Daoy (cell line): ENCODE measurements around the gene FAM72A. TPM values are rescaled to one million over a fixed set of nuclear protein-coding genes. Genes with fewer than 3 reads are reported as not detected.
"Not testable (repeated sequence)": the region's sequence is repeated elsewhere in the genome, so short reads cannot be mapped to it uniquely, and the experiment has no call there.

Source experiments
- DNase-seq: peaks from one replicate; pipeline ENCODE4 v3.0.0-alpha.2; 2015; ENCODE audit warnings: low read depth
- total RNA-seq: library from RNA; depleted of rRNA; stranded (reverse); fragments of >200 nt; shearing (Covaris generic); gene quantifications from 2 replicates; pipeline ENCODE4 v1.2.3, GENCODE V29; 2014; rRNA removed

FAM72A gene
- total RNA-seq, 1 experiment from 2014 or later: 11.4 TPM

DNA sequence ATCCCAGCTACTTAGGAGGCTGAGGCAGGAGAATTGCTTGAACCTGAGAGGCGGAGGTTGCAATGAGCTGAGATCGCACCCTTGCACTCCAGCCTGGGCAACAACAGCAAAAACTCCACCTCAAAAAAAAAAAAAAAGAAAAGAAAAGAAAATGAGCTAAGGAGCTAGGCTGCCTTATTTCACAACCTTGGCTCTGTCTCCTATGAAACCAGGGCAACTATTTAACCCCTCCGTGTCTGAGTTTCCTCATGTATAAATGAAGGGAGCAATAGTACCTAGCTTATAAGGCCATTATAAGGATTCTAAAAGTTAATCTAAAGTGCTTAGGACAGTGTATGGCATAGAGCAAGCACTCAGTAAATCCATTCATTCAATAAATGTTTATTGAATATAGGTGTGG lies 32.8 kb downstream of the FAM72A start:
- not testable (repeated sequence) for DNase-seq

DNA sequence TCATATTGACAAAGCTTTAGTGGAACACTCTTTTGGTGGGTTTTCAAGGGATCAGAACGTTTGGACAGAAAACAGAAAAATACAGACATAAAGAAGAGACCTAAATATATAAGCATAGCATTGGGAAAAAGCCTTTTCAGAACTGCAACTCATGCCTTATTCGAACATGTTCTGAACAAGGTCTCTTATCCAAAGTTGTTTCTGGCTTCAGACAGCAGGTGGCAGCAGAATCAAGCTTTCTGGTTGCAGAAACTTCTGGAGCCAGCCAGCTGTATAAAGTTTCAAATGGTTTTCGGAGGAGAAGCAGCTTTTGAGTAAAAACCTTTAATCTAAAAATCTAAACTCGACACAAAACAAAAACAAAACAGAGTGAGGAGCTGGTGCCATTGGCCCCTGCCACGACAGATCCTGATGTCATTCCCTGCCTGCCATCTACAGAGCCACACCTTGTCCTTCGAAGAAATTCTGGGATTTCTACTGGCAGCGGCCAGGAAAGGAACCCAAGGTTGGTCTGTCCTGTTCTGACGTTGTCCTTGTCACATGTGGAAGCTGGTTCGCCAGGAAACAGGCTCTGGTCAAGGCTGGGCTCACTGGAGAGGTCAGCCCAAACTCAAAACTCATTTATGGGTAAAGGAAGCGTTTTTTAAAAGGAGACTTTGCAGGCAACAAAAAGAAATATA lies 35.1 kb downstream of the FAM72A start:
- not testable (repeated sequence) for DNase-seq

DNA sequence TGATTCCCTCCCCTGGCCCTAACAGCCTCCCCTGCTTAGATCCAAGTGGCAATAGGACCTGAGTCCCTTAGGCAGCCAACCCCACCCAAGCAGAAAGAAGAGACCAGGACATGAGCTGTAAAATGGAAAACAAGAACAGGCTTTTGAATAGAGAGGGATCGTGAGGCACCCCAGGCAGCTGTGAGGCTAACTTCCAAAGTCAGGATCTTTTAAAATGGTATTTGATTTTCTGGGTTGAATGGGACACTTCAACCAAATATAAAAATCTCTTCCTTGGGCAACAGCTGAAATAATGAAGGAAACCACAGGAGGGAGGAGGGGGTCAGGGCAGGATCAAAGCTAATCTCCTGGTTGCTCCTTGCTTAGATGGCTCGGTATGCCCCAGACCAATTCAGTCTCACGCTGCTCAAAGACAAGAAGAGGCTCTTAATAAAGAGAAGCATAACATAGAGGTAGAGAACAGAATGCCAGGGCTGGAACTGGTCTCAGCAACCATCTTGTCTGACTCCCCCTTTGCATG lies 56.8 kb downstream of the FAM72A start:
- DNase-seq: no peak

DNA sequence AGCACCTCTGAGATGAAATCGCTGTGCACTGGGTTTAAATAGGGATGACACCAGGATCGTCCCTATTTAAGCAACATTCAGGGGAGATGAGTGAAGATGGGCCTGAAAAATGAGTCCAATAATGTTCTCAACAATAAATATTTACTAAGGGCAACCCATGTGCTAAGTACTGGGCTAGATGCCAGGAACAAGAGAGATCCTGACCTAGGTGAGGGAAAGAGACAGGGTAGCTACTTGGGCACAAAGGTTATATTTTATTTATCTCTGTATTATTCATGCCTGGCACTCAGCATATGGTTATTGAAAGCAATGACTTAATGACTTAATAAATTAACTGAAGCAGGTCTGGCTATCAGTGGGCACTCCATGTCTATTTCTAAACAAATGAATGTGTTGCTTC lies 58.0 kb downstream of the FAM72A start:
- DNase-seq: no peak

DNA sequence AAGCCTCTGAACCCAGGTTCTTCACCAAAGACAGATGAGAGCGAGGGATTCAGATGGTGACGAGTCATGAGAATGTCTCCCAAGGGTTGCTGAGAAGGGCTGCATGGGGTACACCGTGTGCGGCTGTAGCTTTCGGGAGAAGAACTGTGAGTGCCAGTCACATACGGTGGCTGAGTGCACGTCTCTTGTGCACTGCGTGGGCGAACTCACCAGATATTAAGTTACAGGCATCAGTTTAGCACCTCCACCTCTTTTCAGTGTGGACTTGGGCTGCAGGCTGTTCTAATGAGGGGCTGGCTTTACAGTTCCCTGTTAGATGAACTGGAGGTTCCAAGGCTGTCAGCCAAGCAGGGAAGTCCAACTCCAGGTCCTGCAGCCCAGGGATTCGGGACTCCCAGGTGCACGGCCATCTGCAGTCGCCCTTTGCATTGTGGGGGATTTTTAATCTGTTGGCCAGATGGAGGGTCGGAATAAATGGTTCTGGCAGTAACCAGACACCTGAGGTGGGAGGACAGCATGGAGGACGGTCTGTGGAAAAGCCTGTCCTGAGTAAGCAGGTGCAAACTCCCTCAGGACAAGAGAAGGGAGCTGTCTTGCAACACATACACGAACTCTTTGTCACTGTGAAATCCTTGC lies 59.0 kb downstream of the FAM72A start:
- no peak for DNase-seq

DNA sequence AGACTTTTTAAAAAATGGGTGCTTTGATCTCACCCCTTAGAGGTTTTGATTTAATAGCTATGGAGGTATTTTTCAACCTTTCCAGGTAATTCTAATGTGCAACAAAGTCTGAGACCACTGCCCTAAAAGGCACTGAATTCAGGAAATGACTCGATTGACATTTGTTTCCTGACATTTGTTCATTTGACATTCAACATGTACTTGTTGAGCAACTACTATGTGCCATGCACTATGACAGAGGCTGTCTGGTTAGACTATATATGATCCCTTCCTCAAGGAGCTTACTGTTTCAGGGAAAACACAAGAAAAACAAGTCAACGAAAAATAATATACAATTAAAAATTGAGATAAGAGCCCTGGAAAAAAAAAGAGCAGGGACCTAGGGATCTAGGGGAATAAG lies 59.9 kb downstream of the FAM72A start:
- no peak for DNase-seq

DNA sequence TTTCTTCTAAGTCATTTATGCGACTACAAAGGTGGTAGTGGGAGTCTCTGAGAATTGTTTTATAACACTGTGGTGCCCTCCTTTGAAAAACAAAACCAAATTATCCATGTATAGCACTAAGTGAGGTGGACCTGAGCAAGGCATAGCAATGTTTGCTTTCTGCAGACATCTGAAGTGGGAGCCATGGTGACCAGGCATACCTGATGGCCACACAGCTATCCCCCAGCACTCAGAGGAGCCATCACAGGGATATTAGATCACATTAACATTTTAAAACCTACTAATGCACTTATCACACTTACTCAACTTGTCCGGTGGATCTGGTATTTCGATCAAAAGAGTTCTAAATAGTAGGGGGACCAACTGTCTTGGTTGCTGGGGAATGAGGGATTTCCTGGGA lies 60.6 kb downstream of the FAM72A start:
- DNase-seq: no peak

DNA sequence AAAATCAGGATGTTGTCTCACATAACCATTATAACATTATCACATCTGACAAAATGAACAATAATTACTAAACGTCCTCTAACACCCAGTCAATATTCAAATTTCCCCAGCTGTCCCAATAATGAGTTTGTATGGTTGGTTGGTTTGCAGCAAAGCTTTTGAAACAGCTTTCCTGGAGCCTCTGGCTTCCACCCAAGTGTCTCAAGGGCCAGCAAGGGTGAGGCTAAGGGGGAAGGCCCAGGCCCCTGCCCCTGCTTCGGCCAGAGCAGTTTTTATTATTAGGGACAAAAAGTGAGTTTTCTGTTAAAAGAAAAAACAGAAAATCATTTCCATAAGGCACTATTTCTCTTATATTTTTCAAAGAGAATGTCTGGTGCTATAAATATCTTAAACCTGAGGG lies 66.4 kb downstream of the FAM72A start:
- no peak for DNase-seq

Other genes starting within 250 kb of the FAM72A start
- gene RAB7B, start 199.4 kb downstream of the FAM72A start, total RNA-seq: 2.7 and 3.5 TPM in 2 replicates
- not detected in 2 replicates for gene CTSE, start 178.9 kb downstream of the FAM72A start, total RNA-seq
- gene RHEX, start 149.7 kb downstream of the FAM72A start, total RNA-seq: not detected in 2 replicates
- not detected in 2 replicates for gene AVPR1B, start 85.5 kb downstream of the FAM72A start, total RNA-seq
- gene SRGAP2, start 702 bp upstream of the FAM72A start, total RNA-seq: 16.7 and 17.8 TPM in 2 replicates